SK-N-SH treated with all-trans-retinoic acid at 6 μM for 48 hours (cell line): Measurements from ENCODE around the gene RNU11.

Experiments
- ATAC-seq: fragments of 200-7000 bp; cut with Tn5 transposase; 3 replicates; pipeline ENCODE4 v1.9.1; 2020; ENCODE audit warnings: mild to moderate bottlenecking, moderate library complexity
- ARNTL ChIP-seq: fragments of 450-650 bp; formaldehyde crosslinking; IDR thresholded peaks from 2 replicates; pipeline ENCODE4 v1.5.0; 2020; ENCODE audit warnings: low read depth, mild to moderate bottlenecking, moderate library complexity, borderline replicate concordance
- BACH2 ChIP-seq: fragments of 250-450 bp; sonication (Bioruptor Pico); IDR thresholded peaks from 2 replicates; pipeline ENCODE4 v1.9.0; 2021; ENCODE audit warnings: mild to moderate bottlenecking, borderline replicate concordance
- CREB5 ChIP-seq: fragments of 250-450 bp; sonication (Bioruptor Pico); IDR thresholded peaks from 2 replicates; pipeline ENCODE4 v1.5.1; 2020; ENCODE audit warnings: low read depth, mild to moderate bottlenecking, moderate library complexity
- CSDC2 ChIP-seq: fragments of 250-450 bp; sonication (Bioruptor Pico); IDR thresholded peaks from 2 replicates; pipeline ENCODE4 v1.5.0; 2020; ENCODE audit warnings: mild to moderate bottlenecking, moderate library complexity
- CSRNP3 ChIP-seq: fragments of 250-450 bp; sonication (Bioruptor Pico); IDR thresholded peaks from 2 replicates; pipeline ENCODE4 v1.5.1; 2021; ENCODE audit warnings: mild to moderate bottlenecking, moderate library complexity
- ESRRG ChIP-seq: fragments of 250-450 bp; sonication (Bioruptor Pico); IDR thresholded peaks from 2 replicates; pipeline ENCODE4 v1.6.1; 2021; ENCODE audit warnings: mild to moderate bottlenecking
- ISL1 ChIP-seq: fragments of 250-450 bp; sonication (Bioruptor Pico); IDR thresholded peaks from 2 replicates; pipeline ENCODE4 v2.1.2; 2022; ENCODE audit warnings: mild to moderate bottlenecking, moderate library complexity
- POU6F1 ChIP-seq: fragments of 250-450 bp; sonication (Bioruptor Pico); IDR thresholded peaks from 2 replicates; pipeline ENCODE4 v1.8.0; 2021; ENCODE audit warnings: low read depth, mild to moderate bottlenecking, moderate library complexity, borderline replicate concordance
- PPARA ChIP-seq: fragments of 250-450 bp; sonication (Bioruptor Pico); IDR thresholded peaks from 2 replicates; pipeline ENCODE4 v1.5.0; 2020; ENCODE audit warnings: mild to moderate bottlenecking, borderline replicate concordance
- RARB ChIP-seq: fragments of 250-450 bp; sonication (Bioruptor Pico); IDR thresholded peaks from 2 replicates; pipeline ENCODE4 v1.8.0; 2021; ENCODE audit warnings: mild to moderate bottlenecking, moderate library complexity
- SNAI2 ChIP-seq: fragments of 250-450 bp; sonication (Bioruptor Pico); IDR thresholded peaks from 2 replicates; pipeline ENCODE4 v1.5.0; 2020; ENCODE audit warnings: mild to moderate bottlenecking, moderate library complexity
- TCF4 ChIP-seq: fragments of 250-450 bp; sonication (Bioruptor Pico); IDR thresholded peaks from 2 replicates; pipeline ENCODE4 v1.8.0; 2021; ENCODE audit warnings: mild to moderate bottlenecking, moderate library complexity, borderline replicate concordance
- TOX ChIP-seq: fragments of 250-450 bp; sonication (Bioruptor Pico); IDR thresholded peaks from 2 replicates; pipeline ENCODE4 v1.8.0; 2021; ENCODE audit warnings: mild to moderate bottlenecking, moderate library complexity, borderline replicate concordance
- TSHZ2 ChIP-seq: fragments of 250-450 bp; sonication (Bioruptor Pico); IDR thresholded peaks from 2 replicates; pipeline ENCODE4 v1.5.0; 2020; ENCODE audit warnings: mild to moderate bottlenecking, moderate library complexity
- ZFP3 ChIP-seq: fragments of 250-450 bp; sonication (Bioruptor Pico); IDR thresholded peaks from 2 replicates; pipeline ENCODE4 v1.5.0; 2020; ENCODE audit warnings: mild to moderate bottlenecking, moderate library complexity
- ZFP30 ChIP-seq: fragments of 450-650 bp; formaldehyde crosslinking; IDR thresholded peaks from 2 replicates; pipeline ENCODE4 v1.5.0; 2022; ENCODE audit warnings: mild to moderate bottlenecking, moderate library complexity
- ZNF565 ChIP-seq: fragments of 450-650 bp; formaldehyde crosslinking; conservative IDR thresholded peaks from 2 replicates; pipeline ENCODE4 v1.5.0; 2020; ENCODE audit warnings: low read depth, mild to moderate bottlenecking, moderate library complexity
- ZNF70 ChIP-seq: fragments of 450-650 bp; formaldehyde crosslinking; IDR thresholded peaks from 2 replicates; pipeline ENCODE4 v1.5.0; 2020; ENCODE audit warnings: mild to moderate bottlenecking, moderate library complexity

RNU11 gene

GRCh38 chr1:28602536-28603439 lies 45.6 kb upstream of the RNU11 start:
- peak; percentile 83 for ATAC-seq
- TF ChIP-seq ESRRG (CRISPR knock-in tag) (no peak), CSRNP3 (no peak), BACH2 (no peak)
- TF ChIP-seq, all 23 proteins: peak for 0

GRCh38 chr1:28604411-28604810 lies 44.0 kb upstream of the RNU11 start:
- ATAC-seq = no peak
- no peak for TF ChIP-seq CSRNP3
- no peak for TF ChIP-seq TCF4
- TF ChIP-seq ZFP3 (CRISPR knock-in tag) = no peak
- TF ChIP-seq ZFP30 = no peak
- TF ChIP-seq POU6F1 (CRISPR knock-in tag) = no peak
- TF ChIP-seq TSHZ2 (CRISPR knock-in tag) = no peak
- no peak for TF ChIP-seq ISL1 (CRISPR knock-in tag)
- no peak for TF ChIP-seq CSDC2 (CRISPR knock-in tag)
- no peak for TF ChIP-seq RARB
- TF ChIP-seq ZNF565 (CRISPR knock-in tag) = no peak
- no peak for TF ChIP-seq CREB5 (CRISPR knock-in tag)
- no peak for TF ChIP-seq TOX
- TF ChIP-seq ESRRG (CRISPR knock-in tag) = no peak
- no peak for TF ChIP-seq BACH2

- TF ChIP-seq BACH2 (no peak), PPARA (CRISPR knock-in tag) (no peak), RARB (no peak), SNAI2 (CRISPR knock-in tag) (no peak), ARNTL (CRISPR knock-in tag) (no peak), TOX (no peak), ZNF70 (CRISPR knock-in tag) (no peak), CSDC2 (CRISPR knock-in tag) (no peak), POU6F1 (CRISPR knock-in tag) (no peak)
- ATAC-seq = no peak
Observed at GRCh38 chr1:28604962-28605361, 43.4 kb upstream of the RNU11 start.
